ENCODE data around the gene CPNE6. TPM values are rescaled to one million over a fixed set of nuclear protein-coding genes. Genes with fewer than 3 reads are reported as not detected.

The CPNE6 gene
- total RNA-seq, 1 experiment from 2014 or later: not detected

GRCh38 chr14:24036169-24036962 is 35.0 kb upstream of the CPNE6 start:
- Histone ChIP-seq H3K4me2 (ENCODE audit: insufficient read depth, insufficient read length, low read length) (peak overlapping the region; percentile 94), H3K4ac (ENCODE audit: low read depth, low read length) (no peak overlapping the region)

More at GRCh38 chr14:24036169-24036962, 35.0 kb upstream of the CPNE6 start:
- peak; percentile 81 for TF ChIP-seq CTCF (conservative IDR thresholded peaks at IDR 0.05)
- Histone ChIP-seq H2AK5ac (ENCODE audit: insufficient read length, low read length) (no peak overlapping the region), H4K20me1 (ENCODE audit: control insufficient read depth, insufficient read depth, insufficient read length) (no peaks in the 10 kb centered on the region), H4K8ac (replicated peaks; ENCODE audit: insufficient read length, low read depth, low read length) (no peak overlapping the region), H2BK20ac (ENCODE audit: low read depth, low read length, poor library complexity, severe bottlenecking) (no peak overlapping the region), H3K18ac (ENCODE audit: insufficient read length, low read depth, low read length) (no peak overlapping the region), H3K56ac (ENCODE audit: insufficient read length, low read depth, low read length) (no peak overlapping the region), H4K91ac (ENCODE audit: insufficient read length, low read depth, low read length) (no peak overlapping the region), H3K4me1 (ENCODE audit: insufficient read depth, low read length) (no peaks in the 10 kb centered on the region), H3K23ac (ENCODE audit: insufficient read length, low read depth, low read length) (no peak overlapping the region), H3T11ph (ENCODE audit: low read length) (no peak overlapping the region), H3K9me3 (ENCODE audit: control insufficient read depth, low read depth, low read length) (no peaks in the 10 kb centered on the region), H2BK15ac (ENCODE audit: low read depth, low read length) (no peak overlapping the region), H2BK12ac (ENCODE audit: insufficient read length, low read depth, low read length) (no peak overlapping the region), H3K14ac (ENCODE audit: insufficient read depth, low read length) (peak overlapping the region; percentile 68; the same call in 1 of the 2 replicates), H3K79me1 (ENCODE audit: insufficient read depth, low read depth, low read length, poor library complexity, severe bottlenecking) (no peaks in the 10 kb centered on the region), H4K5ac (ENCODE audit: insufficient read length, low read depth, low read length) (no peak overlapping the region), H3K79me2 (ENCODE audit: insufficient read depth, low read length) (no peaks in the 10 kb centered on the region), H3K23me2 (ENCODE audit: insufficient read length, low read depth, low read length, poor library complexity, severe bottlenecking) (peaks cover 5% of the 10 kb centered on the region), H2AFZ (ENCODE audit: low read length) (no peak overlapping the region), H3K27me3 (ENCODE audit: insufficient read depth, low read length) (no peaks in the 10 kb centered on the region), H3K27ac (ENCODE audit: insufficient read length, low read depth, low read length) (no peak overlapping the region), H3K9ac (ENCODE audit: extremely low read depth, insufficient read length, low read length) (peak overlapping the region; percentile 70), H2BK120ac (ENCODE audit: low read depth, low read length, poor library complexity, severe bottlenecking) (no peak overlapping the region), H2BK5ac (ENCODE audit: insufficient read length, low read length) (no peak overlapping the region)
- WGBS (ENCODE audit: extremely low coverage, insufficient read length, low lambda C conversion rate): no CpG with 5 or more reads among the region's 50 CpGs
- Mint-ChIP-seq H3K27me3 (ENCODE audit: low read depth) (peaks cover 9% of the 10 kb centered on the region), H3K4me3 (peak overlapping the region; percentile 82 to 90), H3K4me1 (peaks cover 10 to 16% of the 10 kb centered on the region in 2 experiments), H3K36me3 (ENCODE audit: insufficient read depth in 1 of 3, low read depth in 3 of 3) (no peaks in the 10 kb centered on the region; a peak in 1 of 7 replicates), H3K9me3 (peaks cover 13 to 18% of the 10 kb centered on the region in 2 experiments), H3K27ac (peak overlapping the region in 2 of 3 experiments; percentile 55 to 74; a peak in 5 of 7 replicates)
- DNase-seq: peak; percentile 81

Measured in H9 (cell line).